Hepatocyte (in vitro differentiated cells): ENCODE results near the gene MRAP2.

ENCODE experiments used
- EZH2 ChIP-seq: fragments of 200-600 bp; sonication (generic); IDR thresholded peaks from 2 replicates; pipeline ENCODE4 v1.6.1; 2016; ENCODE audit warnings: antibody characterized with exemption, mild to moderate bottlenecking, borderline replicate concordance
- EZH2phosphoT487 ChIP-seq: fragments of 200-600 bp; sonication (generic); IDR thresholded peaks from one replicate; pipeline ENCODE4 v1.6.1; 2018; ENCODE audit warnings: antibody characterized with exemption, mild to moderate bottlenecking, low read depth, moderate library complexity; ENCODE audit not compliant: unreplicated experiment, severe bottlenecking
- TF ChIP-seq, protein P1 (sequence below): fragments of 200-600 bp; sonication (generic); IDR thresholded peaks from 2 replicates; pipeline ENCODE4 v1.5.1; 2016; ENCODE audit warnings: antibody characterized with exemption, mild to moderate bottlenecking; ENCODE audit not compliant: poor library complexity

DNA sequence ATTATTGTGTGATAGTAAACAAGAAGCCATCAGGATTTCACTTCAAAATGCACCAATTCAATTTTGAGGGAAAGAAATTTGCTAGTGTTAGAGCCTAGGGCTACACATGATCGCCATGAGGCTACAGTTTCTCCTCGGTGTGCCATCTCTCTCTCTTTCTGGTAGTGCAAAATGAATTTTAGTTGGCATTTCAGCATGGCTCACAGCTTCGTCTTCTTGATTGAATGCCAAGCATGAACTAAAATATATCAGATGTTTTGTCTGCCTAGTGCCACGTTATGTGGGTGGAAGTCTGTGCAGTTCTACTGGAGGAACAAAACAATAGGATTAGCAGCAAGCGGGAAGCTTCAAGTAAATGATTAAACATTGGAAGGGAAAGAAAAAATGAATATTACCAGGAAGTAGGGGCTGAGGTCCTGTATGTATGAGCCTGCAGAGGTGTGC, 6.8 kb upstream of the MRAP2 start:
- TF ChIP-seq, protein P1, sequence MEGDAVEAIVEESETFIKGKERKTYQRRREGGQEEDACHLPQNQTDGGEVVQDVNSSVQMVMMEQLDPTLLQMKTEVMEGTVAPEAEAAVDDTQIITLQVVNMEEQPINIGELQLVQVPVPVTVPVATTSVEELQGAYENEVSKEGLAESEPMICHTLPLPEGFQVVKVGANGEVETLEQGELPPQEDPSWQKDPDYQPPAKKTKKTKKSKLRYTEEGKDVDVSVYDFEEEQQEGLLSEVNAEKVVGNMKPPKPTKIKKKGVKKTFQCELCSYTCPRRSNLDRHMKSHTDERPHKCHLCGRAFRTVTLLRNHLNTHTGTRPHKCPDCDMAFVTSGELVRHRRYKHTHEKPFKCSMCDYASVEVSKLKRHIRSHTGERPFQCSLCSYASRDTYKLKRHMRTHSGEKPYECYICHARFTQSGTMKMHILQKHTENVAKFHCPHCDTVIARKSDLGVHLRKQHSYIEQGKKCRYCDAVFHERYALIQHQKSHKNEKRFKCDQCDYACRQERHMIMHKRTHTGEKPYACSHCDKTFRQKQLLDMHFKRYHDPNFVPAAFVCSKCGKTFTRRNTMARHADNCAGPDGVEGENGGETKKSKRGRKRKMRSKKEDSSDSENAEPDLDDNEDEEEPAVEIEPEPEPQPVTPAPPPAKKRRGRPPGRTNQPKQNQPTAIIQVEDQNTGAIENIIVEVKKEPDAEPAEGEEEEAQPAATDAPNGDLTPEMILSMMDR, result no peak
- TF ChIP-seq EZH2, result no peak
- TF ChIP-seq EZH2phosphoT487, result no peak
